ENCODE measurements around the gene GALNS.
"Not testable (repeated sequence)": the region's sequence is repeated elsewhere in the genome, so short reads cannot be mapped to it uniquely, and the experiment has no call there.

The GALNS gene

GRCh38 chr16:88834670-88835069 lies 22.1 kb downstream of the GALNS start:
- DNase-seq = no peak

- no peak for DNase-seq
Measured at GRCh38 chr16:88833086-88833485, 23.7 kb downstream of the GALNS start.

- DNase-seq = no peak
Measured at GRCh38 chr16:88831838-88832237, 24.9 kb downstream of the GALNS start.

DNA sequence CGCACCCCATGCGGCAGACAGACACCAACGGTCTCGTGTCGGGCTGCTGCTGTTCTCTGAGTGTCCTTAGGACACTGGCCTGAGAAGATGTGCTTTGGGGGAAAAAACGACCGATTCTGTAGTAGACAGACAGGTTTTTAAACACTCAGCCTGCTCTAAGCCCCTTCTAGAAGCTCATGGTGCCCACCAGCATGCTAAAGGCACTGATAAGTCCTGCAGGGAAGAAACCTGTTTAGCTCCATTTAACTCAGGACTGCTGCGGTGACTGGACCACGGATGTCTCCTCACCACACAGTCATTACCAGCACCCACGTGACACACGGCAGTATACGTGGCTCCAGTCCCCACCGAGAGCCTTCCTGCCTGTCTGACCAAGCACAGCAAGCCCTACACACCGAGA lies 26.0 kb downstream of the GALNS start:
- DNase-seq = no peak

- no peak for DNase-seq
Measured at GRCh38 chr16:88830258-88830657, 26.5 kb downstream of the GALNS start.

DNA sequence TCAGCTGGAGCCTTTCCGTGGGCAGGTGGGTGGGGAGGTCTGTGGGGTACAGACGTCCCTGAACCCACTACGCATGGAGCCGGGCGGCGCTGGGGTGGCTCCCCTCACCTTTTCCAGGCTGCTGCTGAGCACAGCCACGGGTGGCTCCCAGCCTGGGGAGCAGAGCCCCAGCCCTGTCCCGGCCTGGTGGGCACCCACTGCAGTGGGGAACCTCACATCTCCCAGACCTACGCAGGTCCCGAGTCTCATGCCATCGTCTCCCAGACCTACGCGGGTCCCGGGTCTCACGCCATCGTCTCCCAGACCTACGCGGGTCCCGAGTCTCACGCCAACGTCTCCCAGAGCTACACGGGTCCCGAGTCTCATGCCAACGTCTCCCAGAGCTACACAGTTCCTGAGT lies 28.0 kb downstream of the GALNS start:
- DNase-seq = no peak

GRCh38 chr16:88827727-88828126 lies 29.0 kb downstream of the GALNS start:
- no peak for DNase-seq

DNA sequence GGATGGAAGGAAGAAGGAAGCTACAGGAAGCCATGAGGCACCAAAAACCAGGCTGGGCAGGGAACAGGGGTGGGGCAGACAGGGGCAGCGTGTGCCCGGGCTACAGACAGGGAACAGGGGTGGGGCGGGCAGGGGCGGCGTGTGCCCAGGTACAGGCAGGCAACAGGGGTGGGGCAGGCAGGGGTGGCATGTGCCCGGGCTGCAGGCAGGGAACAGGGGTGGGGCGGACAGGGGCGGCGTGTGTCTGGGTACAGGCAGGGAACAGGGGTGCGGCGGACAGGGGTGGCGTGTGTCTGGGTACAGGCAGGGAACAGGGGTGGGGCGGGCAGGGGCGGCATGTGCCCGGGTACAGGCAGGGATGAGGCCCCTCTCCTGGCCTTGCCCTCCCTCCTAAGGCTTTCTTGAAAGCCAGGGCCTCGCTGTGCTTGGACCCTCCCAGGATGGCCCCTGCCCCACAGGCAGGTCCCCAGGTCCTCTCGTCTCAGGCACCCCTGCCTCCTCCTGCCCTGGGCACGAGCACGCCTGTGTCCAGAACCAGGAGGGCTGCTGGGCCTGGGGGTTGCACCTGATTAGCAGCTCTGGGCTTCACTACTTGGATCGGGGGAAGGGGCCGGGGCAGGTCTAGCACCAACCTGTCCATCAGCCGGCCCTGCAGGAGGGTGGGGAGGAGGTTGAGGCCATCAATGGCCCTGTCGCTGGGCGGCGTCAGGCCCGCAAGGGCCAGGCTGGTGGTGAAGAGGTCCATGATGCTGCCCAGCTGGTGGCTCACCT lies 30.5 kb downstream of the GALNS start:
- DNase-seq = no peak

GRCh38 chr16:88825146-88825545 lies 31.6 kb downstream of the GALNS start:
- DNase-seq = no peak

GRCh38 chr16:88824256-88825077 lies 32.3 kb downstream of the GALNS start:
- DNase-seq = no peak

GRCh38 chr16:88823646-88824045 lies 33.1 kb downstream of the GALNS start:
- DNase-seq = not testable (repeated sequence)

GRCh38 chr16:88822281-88823040 lies 34.3 kb downstream of the GALNS start:
- no peak for DNase-seq

DNA sequence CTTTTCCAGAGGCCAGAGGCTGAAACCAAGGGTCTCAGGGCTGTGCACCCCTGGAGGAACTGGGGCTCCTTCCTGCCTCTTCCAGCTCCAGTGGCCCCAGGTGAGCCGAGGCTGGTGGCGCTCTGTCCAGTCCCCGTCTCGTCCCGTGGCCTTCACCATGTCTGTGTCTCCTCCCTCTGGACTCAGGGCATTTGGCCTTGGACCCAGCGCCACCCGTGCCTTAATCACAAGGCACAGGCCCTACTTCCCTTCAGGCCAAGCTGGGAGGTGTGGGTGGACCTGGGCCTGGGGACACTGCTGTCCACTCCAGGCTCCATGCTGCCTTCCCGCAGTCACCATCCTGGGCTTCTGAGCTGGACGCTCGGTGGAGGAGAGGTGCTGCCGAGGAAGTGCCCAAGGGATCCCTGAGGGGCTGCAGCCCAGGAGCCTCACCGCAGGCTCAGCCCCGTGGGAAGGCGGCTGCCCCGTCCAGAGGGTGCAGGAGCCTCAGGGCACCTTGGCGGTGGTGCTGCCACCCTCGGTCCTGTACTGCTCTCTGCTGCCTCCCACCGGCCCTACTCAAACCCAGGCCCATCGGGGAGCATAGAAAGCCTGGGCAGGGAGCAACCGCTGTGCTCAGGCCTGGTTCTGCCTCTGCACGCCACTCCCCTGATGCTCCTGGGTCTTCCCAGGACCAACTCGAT lies 35.4 kb downstream of the GALNS start:
- no peak for DNase-seq

GRCh38 chr16:88820385-88821025 lies 36.2 kb downstream of the GALNS start:
- no peak for DNase-seq

DNA sequence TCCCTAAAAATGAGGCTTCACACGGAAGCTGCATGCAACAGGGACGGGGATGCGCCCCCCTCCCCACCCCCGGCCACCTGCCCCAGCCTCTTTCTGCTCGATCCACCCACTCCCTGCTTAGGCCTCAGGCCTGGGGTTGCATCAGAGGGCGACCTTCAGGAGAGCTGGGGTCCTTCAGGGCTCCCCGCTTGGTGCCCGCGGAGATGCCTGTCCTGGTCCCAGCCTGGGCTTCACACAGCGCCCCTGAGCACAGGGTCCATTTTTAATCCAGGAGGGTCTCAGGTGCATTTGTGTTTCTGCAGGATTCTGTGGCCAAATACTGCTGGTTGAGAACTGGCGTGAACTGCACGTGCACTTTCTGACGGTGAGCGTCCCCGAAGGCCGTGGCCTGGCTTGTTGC lies 37.6 kb downstream of the GALNS start:
- no peak for DNase-seq

DNA sequence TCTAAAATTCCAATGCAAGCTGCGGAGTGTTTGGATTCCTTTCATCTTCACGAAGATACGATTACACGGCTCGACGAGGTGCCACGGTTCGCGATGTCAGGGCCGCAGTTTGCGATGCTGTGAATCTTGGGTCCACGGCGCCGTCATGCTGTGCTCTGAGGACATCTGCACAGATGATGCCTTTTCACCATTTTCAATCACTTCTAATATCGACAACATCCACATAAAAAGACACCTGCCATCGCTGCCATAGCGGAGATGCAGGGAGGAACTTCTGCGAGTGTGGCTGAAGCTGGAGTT lies 38.2 kb downstream of the GALNS start:
- DNase-seq = no peak

DNA sequence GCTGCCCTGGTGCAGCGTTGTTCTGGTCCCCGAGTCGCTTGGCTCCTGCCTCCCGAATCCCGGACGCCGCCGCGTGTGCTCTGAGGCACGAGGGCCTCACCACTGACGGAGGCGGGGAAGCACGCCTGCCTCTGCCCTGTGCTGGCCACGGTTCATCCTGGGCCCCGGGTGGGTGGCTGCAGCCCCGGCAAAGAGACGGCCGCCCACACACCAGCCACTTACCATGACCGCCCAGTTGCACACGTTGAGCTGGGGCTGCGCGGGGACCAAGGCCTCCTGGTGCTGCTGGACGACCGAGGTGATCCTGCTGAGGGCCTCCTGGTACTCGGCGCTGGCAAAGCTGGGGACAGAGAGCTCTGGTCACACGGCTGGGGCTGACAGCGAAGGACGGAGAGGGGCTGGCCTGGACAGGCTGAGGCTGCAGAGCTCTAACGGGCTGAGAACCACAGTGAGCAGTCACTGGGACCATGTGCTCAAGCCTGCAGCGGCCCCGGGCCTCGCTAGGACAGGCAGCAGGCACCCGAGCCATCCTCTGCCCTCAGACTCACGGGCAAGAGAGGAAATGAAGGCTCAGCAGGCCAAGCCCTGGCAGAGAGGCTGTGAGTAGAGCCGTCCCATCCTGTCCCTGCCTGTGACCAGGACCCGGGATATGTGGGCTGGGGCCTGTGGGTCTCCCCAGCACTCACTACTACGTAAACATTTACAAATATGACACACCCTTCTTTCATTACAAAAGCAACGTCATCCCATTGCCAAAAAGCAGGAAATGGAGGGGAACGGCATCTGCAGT lies 38.8 kb downstream of the GALNS start:
- DNase-seq = no peak

DNA sequence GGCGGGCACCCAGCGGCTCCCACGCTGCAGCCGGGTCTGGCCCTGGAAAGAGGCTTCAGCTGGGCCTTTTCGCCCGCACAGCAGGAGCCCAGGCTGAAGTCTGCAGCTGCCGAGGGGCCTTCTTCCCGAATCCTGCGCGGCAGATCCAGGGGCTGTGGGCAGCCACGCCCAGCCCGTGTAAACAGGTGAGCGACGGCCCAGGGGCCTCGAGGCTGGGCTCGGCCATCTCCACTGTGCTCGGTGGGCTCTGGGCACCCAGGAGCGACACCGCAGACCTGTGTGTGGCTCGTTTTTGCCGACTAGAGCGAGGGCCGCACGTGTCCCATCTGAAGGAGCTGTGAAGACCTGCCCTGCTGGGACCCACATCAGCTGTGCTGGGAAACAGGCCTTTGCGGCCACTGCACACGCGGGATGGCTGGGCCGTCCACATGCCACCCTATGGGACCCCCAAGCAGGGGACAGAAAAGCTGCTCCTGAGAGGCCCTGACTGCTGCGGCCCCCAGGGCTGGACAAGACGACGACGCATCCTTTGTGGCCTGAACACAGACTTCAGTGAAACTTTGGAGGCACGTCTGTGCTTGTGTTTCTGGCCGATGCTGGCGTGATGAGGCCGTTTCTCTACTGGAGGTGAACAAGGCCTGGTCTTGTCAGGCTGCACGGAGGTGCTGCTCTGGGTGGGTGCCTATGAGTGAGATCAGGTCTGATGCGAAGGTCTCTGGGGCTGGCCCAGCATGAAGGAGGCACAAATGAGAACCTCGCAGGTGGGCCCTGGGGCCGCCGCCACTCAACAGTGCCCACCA lies 39.8 kb downstream of the GALNS start:
- DNase-seq = no peak

- no peak for DNase-seq
Measured at GRCh38 chr16:88815901-88816589, 40.7 kb downstream of the GALNS start.

- no peak for DNase-seq
Measured at GRCh38 chr16:88815227-88815626, 41.5 kb downstream of the GALNS start.
